Measurements from ENCODE around the gene DUSP15. TPM values are rescaled to one million over a fixed set of nuclear protein-coding genes. Genes with fewer than 3 reads are reported as not detected.
"Not testable (repeated sequence)": the region's sequence is repeated elsewhere in the genome, so short reads cannot be mapped to it uniquely, and the experiment has no call there.

Gene DUSP15, protein sequence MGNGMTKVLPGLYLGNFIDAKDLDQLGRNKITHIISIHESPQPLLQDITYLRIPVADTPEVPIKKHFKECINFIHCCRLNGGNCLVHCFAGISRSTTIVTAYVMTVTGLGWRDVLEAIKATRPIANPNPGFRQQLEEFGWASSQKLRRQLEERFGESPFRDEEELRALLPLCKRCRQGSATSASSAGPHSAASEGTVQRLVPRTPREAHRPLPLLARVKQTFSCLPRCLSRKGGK
- total RNA-seq = not detected in 2 replicates

DNA sequence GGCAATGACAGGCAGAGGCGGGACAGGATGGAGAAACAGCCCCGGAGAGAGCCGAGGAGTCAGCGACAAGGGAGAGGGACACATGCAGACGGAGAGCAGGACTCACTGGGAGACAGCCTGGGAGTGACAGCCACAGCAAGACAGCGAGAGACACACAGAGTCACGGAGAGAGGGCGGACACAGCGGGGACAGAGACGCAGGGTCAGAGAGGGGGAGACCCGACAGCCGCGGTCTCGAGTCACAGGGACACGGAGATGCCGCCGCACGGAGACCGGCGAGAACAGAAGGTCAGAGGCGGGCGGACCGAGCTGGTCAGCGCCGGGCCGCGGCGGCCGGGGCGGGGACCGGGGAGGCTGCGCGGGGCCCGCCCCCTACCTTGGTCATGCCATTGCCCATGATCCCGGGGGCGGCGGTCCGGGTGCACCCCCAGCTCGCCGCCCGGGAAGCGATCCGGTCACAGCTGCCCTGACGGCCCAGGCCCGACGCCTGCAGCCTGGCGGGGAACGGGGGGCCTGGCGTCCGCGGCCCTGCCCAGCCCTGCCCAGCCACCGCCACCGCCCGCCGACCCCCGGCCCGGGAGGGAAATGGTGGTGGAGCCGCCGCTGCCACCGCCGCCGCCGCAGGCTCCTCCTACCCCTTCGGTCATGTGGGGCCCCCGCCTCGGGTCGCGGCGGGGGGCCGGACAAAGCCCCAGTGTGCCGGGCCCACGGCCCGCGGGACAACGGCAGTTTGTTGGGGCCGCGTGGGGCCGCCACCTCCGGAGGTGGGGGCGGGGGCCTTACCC, at the start of gene DUSP15, which contains the start of gene TTLL9:
TSS of gene DUSP15 (minus strand) at position 586 of the 784 bp plus-strand sequence. CDS start at position 396, 190 bp downstream.
TSS of gene TTLL9 (plus strand) at position 693 of the 784 bp plus-strand sequence. CDS start 493 bp downstream, outside the sequence.
- DNase-seq (ENCODE audit: low read depth, low spot score) = no peak

DNA sequence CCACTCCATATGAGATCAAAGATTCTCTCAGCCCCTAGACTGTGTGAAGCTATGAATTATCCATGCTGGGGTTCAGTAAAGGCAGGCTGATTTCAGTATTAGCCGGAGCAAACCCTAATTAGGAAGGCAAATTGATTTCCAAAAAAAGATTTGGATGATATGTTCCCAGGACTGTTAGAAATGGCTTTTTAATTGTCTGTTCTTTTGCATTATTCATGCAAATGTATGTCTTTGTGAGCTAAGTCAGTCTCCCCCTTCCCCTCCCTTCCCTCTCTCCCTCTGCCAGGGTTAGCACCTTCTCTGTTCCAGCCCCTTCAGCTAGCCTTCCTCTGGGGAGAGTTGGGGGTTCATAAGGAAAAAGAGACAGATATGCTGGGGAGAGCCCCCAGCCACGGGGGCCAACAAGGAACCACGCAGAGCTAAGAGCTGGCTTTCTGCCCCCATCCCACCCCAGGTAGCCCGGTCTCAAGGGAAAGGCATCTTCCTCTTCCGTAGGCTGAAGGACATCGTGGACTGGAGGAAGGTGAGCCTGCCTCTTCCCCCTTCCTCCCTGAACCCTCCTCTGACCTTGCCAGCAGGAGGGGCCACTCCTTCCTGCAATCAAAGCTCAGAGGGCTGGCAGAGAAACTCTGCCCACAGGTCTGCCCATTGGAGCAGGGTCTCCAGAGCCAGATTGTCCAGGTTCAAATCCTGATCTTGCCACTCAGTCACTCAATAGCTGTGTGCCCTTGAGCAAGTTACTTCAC, 49.3 kb upstream of the DUSP15 start:
- DNase-seq (ENCODE audit: low read depth, low spot score) = no peak

DNA sequence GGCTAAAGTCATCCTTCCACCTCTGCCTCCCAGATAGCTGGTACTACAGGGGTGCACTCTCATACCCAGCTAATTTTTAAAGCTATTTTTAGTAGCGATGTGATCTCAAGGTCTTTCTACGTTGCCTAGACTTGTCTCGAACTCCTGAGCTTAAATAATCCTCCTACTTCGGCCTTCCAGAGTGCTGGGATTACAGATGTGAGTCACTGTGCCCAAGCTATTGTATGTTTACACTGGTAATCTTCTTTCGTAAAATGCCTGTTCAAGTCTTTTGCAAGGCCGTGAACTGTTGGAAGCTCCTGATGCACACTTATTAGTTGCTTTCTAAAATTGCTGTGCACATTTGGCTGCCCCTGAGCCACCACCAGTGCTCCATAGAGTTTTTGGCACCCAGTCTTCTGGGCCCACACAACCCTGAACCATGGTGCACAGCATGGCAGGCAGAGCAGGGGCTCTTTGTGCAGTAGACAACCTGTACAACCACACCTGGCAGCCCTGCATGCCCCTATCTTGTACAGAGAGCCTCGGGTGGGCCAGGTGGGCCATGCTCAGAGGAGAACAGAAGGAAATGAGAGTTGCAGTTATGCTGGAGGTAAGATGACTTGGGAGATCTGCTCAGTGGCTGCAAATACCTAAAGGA, 48.3 kb upstream of the DUSP15 start:
- no peak for DNase-seq (ENCODE audit: low read depth, low spot score)

DNA sequence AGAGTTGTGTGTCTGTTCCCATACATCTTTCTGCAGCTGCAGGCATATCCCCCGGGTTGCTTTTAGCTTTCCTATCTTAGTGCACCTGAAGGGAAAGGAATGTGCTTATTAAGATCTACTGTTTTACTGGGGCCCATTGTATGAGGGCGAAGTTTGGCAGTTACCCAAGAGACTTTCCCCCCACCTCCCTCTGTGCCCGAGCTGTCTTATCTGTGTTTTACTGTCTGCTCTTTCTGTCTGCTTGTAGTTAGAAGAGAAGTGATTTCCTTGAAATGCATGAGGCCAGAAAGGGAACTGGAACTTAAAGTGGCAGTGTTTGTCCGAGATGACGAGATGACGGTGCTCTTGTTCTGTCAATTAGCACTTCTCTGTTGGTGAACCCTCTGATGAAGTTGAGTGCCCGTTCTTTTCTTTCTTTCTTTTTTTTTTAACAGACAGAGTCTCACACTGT, 47.7 kb upstream of the DUSP15 start:
- not testable (repeated sequence) for DNase-seq (ENCODE audit: low read depth, low spot score)

DNA sequence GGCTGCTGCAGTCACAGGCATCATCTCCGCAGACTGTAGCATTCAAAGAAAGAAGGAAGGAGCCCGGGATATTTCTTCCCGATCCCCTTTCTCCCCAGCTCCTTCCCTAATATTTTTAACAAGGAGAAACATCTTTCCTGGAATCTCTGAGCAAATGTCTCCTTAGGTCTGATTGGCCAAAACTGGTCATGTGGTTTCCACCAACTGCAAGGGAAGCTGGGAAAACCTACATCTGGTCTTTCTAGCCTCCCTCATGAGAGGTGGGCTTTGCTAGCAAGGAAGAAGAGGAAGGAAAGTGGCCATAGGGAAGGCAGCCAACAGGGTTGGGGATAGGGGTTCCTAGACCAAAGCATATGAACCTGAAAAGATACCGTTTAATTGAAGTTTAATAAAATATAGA, 46.4 kb upstream of the DUSP15 start:
- DNase-seq (ENCODE audit: low read depth, low spot score) = no peak

DNA sequence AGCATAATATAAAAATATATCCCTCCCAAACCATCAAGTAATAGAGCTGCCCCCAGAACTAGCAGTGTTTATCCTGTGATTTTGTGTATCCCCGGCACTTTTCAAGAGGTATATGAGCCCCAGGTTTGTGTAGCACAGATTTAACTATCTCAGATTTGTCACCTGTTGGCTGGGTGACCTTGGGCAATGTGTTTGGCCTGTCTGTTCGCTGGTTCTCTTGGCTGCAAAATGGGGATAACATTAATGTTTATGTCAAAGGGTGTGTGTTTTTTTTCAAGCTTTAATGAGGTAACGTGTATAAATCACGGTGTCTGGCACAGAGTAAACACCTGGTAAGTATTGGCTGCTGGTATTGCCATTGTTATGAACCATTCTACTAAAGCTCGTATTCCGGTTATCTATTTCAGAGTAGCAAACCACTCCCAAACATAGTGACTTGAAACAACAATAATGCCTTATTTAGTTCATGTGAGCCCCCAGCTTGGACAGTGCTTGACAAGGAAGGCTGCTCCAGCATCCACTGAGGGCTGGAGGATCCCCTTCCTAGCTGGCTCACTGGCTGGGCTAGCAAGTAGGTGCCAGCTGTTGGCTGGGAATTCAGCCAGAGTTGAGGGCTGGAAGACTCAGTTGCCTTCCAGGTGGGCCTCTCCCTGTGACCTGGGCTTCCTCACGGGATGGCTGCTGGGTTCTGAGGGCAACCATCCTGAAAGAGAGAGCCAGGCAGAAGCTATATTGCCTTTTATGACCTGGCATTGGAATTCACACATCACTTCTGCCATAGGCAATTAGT, 45.4 kb upstream of the DUSP15 start:
- DNase-seq (ENCODE audit: low read depth, low spot score) = no peak

DNA sequence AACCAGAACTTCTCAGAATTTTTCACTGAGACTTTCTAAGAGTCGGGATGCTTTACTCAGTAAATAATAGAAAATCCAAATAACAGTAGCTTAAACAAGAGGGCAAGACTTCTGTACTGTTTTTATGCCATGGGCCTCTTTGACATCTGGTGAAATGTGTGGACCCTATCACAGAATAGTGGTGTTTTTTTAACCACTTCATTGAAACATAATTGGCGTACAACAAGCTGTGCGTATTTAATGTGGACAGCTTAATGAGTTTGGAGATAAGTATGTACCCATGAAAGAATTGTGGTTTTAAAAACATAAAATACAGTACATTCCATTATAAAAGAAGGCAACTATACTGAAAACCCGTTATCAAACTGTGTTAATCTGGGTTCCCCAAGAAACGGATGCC, 43.8 kb upstream of the DUSP15 start:
- DNase-seq (ENCODE audit: low read depth, low spot score) = no peak

DNA sequence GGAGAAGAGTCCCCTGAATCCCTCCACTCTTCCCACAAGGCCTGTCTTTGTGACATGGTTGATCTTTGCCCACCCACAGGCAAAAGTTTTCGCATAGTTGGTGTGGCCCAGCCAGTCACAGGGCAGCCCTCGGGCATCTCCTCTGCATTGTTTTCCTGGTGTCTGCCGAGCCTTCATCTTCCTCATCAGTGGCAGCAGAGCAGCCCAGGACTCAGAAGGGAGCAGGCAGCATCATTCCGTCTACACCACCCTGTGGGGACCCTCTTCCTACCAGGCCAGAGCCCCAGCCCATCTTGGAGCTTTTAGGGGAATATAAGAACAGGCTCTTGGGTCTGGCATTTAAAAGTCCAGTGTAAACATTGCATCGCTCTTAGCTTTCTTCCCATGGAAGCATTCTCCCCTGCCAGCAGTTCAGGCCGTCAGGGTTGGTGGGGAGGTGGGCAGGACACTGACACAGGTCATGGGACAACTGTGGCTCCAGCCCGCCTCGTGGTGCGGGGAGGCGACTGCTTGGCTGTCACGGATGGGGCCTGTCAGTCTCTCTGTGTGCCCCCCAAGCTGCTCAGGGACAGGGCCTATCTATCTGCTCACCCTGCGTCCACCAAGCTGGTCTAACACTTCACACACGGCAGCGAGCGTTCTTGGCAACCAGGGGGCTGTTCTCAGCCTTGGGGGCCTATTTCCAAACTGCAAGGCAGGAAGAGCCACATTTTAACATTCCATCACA, 43.3 kb upstream of the DUSP15 start:
- DNase-seq (ENCODE audit: low read depth, low spot score) = no peak

DNA sequence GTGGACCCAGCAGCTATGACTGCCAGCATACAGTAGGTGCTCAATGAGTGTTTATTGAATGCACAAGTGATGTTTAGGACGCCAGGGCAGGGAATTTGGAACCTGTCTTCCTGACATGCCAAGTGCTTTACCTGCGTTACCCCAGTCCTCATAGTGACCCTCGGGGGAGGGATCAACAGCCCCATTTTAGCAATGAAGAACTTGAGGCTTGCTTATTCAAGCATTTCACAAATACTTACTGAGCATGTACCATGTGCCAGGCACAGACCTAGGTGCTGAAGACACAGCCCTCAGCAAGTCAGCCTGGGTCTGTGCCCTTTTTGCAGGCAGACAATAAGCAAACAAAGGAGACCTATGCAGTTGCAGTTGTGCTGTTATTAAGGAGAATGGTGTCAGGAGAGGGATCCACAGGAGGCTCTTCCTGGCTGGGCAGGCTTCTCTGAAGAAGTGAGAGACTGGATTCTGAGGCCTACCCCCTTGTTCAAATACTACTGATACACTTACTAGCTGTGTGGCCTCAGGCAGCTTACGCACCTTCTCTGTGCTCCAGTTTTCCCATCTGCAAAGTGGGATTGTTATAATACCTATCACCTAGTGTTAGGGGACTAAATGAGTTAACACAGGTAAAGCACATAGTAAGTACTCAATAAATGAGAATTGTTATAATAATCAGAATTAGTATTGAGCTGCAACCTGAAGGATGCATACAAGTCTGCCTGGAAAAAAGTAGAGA, 39.9 kb upstream of the DUSP15 start:
- DNase-seq (ENCODE audit: low read depth, low spot score) = no peak

DNA sequence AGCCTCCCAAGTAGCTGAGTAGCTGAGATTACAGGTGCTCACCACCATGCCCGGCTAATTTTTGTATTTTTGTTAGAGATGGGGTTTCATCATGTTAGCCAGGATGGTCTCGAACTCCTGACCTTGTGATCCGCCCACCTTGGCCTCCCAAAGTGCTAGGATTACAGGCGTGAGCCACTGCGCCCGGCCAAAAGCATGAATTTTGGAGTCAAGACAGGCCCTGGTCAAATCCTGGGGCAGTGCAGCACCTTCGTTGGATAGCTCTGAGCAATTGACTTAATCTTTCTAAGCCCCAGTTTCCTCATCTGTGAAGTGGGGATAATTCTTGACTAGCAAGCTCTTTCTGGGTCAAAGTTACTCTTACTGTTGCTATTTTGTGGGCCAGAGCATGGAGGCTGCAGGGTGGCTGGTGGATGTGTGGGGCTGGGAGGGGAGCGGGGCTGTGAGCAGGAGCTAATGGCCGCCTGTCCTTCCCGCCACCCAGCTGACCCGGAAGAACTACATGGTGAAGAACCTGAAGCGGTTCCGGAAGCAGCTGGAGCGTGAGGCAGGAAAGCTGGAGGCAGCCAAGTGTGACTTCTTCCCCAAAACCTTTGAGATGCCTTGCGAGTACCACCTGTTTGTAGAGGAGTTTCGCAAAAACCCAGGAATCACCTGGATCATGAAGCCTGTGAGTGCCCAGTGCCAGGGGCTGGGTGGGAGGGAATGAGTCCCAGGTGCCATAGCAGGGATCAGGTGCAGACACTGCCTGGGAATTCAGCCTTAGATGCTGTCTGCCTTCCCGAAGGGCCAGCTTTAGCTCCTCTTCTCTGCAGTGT, 39.1 kb upstream of the DUSP15 start:
- DNase-seq (ENCODE audit: low read depth, low spot score) = no peak

DNA sequence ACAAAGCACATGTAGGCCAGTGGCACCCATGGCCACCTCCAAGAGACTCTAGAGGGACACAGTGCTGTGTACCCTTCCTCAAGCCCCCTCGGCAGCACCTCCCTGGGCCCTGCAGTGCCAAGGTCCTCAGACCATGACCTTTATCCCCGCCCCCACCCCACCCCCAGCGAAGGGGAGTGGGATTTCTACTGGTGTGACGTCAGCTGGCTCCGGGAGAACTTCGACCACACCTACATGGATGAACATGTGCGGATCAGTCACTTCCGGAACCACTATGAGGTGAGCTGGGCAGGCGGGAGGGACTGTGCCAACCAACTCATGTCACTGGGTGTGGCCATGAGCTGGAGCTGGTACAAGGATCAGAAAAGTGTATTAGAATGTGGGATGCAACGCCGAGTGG, 38.1 kb upstream of the DUSP15 start:
- no peak for DNase-seq (ENCODE audit: low read depth, low spot score)

DNA sequence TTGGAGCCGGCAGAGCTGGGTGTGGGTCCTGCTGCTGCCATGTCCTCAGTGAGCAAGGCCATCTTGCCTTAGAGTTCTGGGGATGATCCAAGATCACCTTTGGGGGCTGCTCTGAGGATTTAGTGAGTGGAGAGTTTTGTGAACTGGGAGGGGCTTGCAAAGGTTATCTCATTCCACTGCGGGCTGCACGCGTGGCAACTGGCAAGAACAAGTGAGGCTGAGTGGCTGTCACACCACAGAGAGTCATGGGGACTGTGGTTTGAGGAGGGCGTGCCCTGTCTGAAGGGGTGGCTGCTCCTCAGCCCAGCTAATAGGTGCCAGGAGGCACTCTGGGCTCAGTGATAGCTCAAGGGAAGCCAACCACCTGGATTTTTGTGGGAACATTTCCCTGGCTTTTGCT, 37.7 kb upstream of the DUSP15 start:
- no peak for DNase-seq (ENCODE audit: low read depth, low spot score)

DNA sequence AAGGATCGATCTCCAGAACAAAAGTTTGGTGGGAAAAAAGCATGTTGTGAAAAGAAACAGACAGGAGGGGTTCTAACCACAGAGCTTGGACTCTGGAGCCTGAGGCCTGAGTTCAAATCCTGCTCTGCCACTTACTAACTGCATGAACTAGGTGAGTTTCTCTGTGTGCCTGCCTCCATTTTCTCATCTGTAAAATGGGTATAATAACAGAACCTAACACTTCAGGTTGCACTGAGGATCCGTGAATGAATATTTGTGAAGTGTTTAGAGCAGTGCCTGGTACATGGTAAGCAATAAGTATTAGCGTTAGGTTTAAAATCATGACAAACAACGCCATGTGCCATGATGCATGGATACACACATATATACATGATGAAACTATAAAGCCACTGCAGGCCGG, 36.7 kb upstream of the DUSP15 start:
- no peak for DNase-seq (ENCODE audit: low read depth, low spot score)

DNA sequence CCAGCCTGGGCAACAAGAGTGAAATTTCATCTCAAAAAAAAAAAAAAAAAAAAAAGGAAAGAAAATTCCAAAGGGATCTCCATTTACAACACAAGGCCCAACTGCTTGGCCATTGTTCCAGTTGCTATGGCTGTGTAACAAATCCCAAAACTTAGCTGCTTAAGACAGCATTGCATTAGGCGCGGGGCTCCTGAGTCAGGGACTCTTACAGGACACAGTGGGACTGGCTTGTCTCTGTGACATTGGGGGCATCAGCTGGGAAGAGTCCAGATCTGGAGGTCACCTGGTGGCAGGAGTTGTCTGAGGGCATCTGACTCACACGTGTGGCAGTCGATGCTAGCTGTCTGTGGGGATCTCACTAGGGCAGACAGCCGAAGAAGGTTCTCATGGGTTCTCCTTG, 35.7 kb upstream of the DUSP15 start:
- no peak for DNase-seq (ENCODE audit: low read depth, low spot score)

DNA sequence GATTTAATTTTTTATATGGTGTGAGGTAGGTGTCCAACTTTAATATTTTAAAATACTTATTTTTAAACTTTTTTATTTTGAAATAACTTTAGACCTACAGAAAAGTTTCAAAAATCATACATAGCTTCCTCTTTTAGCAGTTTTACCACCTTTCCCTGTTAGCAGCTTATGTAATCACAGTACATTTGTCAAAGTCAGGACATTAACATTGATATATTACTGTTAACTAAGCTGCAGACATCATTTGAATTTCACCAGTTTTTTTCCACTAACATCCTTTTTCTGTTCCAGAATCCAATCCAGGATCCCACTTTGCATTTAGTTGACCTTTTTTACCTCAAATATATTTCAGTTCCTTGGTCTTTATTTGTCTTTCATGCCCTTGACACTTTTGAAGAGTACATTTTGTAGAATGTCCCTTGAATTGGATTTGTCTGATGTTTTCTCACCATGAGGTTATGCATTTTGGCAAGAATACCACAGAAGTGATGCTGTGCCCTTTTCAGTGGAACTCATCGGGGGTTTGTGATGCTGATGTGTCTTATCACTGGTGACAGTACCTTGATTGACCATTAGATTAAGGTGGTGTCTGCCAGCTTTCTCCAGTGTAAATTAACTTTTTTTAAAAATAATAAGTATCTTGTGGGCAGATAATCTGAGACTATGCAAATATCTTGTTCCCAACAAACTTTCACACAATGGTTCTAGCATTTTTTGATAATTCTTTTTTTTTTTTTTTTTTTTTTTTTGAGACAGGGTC, 33.5 kb upstream of the DUSP15 start:
- no peak for DNase-seq (ENCODE audit: low read depth, low spot score)

DNA sequence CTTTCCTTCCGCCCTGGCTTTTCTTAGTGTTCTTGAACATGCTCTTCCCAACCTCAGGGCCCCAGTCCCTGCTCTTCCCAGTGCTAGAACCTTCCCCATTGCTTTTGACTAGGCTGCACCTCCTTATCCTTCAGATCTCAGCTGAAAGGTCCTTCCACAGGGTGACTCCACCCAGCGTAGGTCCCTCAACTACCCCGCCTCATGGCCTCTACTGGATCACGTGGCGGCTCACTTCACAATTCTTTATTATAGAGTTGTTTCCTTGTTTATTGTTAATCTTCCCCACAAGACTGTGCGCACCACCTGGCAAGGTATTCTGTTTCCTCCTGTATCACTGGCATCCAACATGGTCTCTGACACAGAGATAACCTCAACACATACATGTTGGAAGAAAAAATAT, 31.3 kb upstream of the DUSP15 start:
- DNase-seq (ENCODE audit: low read depth, low spot score) = no peak

DNA sequence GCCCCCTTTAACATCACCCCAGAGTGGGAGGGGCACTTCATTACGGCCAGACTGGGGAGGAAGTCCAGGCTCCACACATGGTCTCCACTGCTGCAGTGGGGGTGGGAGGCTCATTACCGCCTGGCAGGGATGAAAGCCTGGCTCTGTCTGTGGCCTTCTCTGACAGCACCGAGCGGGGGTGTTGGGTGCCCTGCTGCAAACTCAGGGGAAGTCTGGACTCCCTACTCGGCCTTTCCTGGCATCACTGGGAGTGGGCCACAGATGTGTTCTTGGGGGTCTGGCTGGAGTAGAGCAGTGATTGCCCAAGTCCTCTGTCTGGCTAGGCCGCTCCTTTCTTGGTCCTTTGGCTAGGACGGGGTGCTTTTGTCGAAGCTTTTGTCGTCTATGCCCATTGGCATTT, 27.2 kb upstream of the DUSP15 start:
- no peak for DNase-seq (ENCODE audit: low read depth, low spot score)

DNA sequence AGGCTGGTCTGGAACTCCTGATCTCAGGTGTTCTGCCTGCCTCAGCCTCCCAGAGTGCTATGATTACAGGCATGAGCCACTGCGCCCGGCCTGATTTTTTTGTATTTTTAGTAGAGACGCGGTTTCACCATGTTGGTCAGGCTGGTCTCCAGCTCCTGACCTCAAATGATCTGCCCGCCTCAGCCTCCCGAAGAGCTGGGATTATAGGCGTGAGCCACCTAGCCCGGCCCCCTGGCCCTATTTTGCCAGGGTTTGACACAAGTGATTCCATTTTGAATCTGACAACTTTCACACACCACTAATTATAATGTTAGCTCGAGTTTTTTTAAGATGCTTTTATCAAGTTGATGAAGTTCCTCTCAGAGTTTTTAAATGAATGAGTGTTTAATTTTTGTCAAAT, 25.7 kb upstream of the DUSP15 start:
- DNase-seq (ENCODE audit: low read depth, low spot score) = no peak
